ENCODE results near the gene CSMD2.
"Not testable (repeated sequence)": the region's sequence is repeated elsewhere in the genome, so short reads cannot be mapped to it uniquely, and the experiment has no call there.

Gene CSMD2

DNA sequence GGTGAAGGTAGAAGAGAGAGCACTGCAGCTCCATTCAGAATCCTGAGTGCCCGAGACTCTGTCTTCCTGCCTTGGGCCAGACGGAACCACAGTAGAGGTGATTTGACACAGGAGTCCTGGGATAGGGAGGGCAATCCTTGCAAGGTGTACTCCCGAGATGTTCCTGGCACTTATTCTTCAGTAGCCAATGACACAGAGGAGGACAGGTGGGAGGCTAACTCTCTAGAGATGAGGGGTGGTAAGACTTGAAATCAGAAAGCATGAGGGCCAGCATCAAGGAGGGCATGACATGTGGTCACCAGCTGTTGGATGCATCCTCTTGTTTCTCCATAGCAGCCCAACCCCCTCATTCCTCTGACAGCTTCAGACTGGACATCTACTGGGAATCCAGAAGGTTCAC is 56.3 kb downstream of the CSMD2 start:
- no peak for DNase-seq (ENCODE audit: low read depth in 2 of 2)

DNA sequence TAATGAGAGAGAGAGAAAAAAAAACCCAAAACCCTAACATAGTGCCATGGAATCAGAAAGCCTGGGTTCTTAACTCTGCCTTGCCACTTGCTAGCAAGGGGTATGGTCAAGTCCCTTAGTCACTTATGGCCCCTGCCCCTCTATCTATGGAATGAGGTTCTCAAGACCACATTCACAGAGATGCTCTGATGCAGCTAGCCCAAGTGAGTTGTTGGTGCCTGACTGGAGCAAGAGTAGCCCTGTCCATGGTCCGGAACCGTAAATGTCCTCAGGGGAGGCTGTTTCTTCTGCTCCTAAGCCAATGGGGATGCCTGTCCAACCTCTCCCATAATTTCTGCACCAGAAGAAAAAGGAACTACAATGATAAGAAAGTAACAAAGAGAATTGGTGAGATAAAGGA is 56.8 kb downstream of the CSMD2 start:
- DNase-seq (ENCODE audit: low read depth in 2 of 2): no peak

DNA sequence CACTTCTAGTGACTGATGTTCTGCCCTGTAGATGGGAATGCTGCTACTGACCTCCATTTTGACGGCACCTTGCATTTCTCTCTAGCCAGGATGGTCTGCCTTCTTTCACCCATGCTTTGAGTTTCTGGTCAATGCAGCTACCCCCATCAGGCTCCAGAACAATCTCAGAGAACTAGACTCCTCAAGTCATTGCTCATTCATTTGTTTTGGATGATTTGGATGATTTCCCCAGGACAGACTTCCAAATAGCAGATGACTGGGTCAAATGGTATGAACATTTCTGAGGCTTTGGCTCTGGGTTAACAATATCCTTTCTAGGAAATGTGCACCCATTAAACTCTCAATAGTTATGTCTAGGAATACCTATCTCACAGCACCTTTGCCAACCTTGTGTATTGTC is 63.9 kb downstream of the CSMD2 start:
- no peak for DNase-seq (ENCODE audit: low read depth in 2 of 2)

DNA sequence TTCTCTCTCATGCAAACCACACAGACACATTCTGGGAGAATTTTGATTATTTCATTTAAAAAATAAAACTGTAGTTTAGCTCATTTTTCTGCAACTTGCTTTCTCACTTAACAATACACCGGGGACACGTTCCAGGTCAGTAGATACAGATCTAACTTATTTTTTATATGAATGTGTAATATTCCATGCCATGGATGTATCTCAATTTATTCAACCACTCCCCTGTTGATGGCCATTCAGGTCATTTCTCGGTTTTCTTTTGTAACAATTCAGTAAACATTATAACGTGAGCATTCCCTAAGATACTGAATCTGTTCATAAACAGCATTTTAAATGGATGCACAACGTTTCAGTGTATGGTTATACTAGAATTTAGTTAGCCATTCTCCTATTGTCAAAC is 64.7 kb downstream of the CSMD2 start:
- DNase-seq (ENCODE audit: low read depth in 2 of 2): no peak

DNA sequence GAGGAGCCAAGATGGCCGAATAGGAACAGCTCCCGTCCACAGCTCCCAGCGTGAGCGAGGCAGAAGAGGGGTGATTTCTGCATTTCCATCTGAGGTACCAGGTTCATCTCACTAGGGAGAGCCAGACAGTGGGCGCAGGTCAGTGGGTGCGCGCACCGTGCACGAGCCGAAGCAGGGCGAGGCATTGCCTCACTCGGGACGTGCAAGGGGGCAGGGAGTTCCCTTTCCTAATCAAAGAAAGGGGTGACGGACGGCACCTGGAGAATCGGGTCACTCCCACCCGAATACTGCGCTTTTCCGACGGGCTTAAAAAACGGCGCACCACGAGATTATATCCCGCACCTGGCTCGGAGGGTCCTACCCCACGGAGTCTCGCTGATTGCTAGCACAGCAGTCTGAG is 72.6 kb downstream of the CSMD2 start:
- DNase-seq (ENCODE audit: low read depth in 2 of 2): not testable (repeated sequence)

DNA sequence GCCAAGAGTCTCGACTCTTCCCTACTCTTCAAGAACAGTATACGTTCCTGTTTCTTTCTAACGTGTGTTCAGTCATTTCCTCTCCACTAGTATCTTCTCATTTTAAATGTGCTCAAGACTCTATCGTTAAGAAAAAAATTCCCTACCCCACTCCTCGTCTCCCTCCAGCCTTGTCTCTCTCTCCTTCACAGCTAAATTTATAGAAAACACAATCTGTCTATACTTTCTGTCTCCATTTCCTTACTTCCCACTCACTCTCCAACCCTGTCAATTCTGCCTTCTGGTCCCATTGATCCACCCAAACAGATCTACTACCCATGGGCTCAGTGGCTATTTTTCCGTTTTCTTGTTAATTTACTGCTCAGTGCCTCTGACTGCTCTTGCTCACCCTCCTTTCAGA is 75.3 kb downstream of the CSMD2 start:
- no peak for DNase-seq (ENCODE audit: low read depth in 2 of 2)

DNA sequence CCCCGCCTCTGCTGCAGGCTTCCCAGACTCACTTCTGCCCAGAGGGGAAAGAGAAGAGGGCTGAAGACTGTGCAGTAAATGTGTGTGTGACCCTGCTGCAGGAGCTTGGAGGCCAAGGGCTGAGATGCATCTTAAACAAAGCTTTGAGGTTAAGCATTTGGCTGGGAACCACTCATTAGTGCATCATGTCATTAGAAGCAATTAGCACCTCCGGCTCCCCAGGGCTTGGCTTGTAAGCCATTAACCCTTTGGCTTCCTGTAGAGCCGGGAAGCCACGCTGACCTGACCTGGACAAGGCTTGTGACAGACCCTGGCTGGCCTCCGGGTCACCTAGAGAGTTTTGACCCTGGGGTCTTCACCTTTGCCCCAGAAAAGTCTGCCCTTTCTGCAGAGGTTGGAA is 77.0 kb downstream of the CSMD2 start:
- DNase-seq (ENCODE audit: low read depth in 2 of 2): no peak

DNA sequence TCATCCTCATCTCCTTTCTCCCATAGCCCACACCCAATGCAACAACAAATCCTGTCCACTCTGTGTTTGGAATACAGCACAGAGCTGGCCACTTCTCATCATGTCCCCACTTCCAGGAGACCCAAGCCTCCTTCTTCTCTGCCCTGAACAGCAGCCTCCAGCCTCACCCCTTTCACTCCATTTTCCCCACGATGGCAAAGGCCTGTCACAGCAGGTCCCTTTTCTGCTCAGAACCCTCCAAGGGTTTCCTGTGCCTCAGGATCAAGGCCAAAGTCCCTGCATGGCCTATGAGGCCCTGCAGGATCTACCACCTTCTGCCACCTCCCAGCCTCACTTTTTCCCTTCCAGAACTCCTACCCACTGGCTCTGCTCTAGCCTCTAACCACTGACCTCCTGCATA is 78.5 kb downstream of the CSMD2 start:
- DNase-seq (ENCODE audit: low read depth in 2 of 2): no peak

DNA sequence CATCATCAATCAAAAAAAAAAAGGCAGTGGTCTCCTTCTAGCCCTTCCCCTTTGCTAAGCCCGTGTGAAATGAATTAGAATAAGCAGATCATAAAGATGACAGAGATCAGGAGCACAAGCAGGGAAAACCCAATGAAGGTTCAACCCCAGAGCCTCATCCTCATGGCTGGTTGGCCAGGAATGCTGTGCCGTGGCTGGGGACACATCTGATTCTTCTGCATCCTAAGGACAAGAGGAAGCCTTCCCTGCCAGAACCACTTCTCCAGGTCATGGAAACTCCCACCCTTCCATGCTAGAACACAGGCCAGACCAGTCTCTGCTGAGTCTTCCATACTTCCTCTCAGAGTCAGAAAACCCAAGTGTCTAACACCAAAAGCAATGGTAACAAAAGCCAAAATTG is 81.1 kb downstream of the CSMD2 start:
- no peak for DNase-seq (ENCODE audit: low read depth in 2 of 2)

DNA sequence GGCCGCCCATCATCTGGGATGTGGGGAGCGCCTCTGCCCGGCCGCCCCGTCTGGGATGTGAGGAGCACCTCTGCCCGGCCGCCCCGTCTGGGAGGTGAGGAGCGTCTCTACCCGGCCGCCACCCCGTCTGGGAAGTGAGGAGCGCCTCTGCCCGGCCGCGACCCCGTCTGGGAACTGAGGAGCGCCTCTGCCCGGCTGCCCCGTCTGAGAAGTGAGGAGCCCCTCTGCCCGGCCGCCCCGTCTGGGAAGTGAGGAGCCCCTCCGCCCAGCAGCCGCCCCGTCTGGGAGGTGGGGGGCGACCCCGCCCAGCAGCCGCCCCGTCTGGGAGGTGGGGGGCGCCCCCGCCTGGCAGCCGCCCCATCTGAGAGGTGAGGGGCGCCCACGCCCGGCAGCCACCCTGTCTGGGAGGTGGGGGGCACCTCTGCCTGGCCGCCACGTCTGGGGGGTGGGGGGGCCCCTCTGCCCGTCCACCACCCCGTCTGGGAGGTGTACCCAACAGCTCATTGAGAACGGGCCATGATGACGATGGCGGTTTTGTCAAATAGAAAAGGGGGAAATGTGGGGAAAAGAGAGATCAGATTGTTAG is 82.9 kb downstream of the CSMD2 start:
- DNase-seq (ENCODE audit: low read depth in 2 of 2): not testable (repeated sequence)

DNA sequence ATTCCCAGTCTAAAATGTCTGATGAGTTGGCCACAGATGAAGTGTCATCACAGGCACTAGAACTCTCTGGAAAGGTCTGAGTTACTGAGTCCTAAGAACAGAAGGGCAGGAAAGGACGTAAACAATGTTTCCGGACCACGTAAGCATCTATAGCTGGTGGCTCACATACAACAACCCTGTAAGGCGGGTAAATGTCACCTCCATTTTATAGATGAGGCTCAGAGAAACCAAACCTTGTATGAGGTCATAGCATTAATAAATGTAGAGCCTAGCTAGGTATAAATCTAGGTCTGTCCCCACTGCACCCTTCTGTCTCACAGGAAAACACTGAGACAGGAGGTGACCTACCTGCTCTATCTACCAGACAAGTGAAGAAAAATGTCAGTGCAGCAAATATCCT is 86.6 kb downstream of the CSMD2 start:
- DNase-seq (ENCODE audit: low read depth in 2 of 2): no peak

DNA sequence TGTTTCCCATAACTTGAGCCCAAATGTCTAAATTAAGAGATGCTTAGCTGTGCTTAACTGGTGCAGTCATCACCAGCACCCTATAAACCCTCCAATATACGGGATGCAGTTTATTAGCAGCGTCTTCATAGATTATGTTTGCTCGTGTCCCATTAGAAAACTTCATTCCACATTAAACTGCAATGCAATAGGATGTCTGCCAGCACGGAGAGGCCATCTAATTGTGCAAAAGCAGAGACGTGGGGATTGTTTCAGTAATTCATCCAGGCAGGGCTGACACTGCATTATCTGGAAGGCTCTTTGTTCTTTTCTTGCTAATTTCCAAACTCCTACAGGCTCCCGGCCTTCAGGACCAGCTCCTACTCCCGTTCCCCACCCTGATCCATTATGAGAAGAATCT is 89.5 kb downstream of the CSMD2 start:
- DNase-seq (ENCODE audit: low read depth in 2 of 2): no peak

DNA sequence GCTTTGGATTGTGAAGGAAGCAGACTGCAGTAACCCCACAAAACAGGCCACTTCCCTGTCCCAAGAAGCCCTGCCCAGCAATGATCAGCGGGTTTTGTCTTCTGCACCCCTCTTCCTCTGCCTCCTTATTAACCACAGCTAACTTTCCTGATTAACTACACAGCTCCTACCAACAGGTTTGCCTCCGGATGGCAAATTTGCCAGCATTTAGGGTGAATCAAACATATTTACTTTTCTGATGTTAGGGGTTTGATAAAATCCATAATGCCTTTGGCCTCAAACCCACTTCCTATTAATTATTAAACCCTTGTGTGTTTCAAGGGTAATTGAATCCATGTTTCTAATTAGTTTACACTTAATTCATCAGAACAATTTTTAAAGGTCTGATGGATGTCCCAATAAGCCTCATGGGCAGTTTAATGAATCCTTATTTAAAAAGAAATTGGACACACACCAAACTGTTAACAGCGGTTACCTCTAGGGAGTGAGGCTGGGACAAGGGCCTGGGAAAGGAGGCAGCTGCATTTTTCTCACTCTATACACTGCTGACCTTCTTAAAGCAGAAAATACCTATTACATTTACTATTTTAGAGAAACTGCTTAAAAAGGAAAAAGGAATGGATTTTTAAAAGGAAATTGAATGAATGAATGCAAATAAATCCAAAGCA is 91.9 kb downstream of the CSMD2 start:
- DNase-seq (ENCODE audit: low read depth in 2 of 2): no peak

DNA sequence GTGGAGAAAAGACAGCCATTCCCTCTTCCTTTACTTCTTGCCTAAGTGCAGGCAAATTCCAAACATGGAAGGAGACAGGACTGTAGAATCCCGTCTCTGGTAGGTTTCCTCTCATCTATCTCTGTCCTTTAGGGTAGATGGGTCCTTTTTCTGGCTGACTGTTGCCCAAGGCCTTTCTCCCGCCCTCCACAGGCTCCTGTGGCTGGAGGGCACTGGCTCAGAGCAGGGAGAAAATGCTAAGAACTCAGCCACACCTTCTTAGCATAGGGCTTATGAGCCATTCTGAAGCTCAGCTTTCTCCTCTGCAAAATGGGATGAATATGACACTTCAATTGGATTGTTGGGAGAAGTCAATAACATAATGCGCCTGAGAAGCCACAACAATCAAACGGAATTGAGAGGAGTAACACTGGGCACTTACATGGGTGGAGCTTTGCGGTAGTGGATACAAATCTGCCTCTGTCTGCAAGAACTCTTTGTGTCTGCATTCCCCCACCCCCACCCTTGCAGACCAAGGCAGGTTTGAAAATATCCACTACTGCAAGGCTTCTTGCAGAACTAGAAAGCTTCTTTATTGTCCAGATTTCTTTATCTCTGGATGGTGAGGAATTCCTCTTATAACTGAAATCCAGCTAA is 94.7 kb downstream of the CSMD2 start:
- DNase-seq (ENCODE audit: low read depth in 2 of 2): no peak

DNA sequence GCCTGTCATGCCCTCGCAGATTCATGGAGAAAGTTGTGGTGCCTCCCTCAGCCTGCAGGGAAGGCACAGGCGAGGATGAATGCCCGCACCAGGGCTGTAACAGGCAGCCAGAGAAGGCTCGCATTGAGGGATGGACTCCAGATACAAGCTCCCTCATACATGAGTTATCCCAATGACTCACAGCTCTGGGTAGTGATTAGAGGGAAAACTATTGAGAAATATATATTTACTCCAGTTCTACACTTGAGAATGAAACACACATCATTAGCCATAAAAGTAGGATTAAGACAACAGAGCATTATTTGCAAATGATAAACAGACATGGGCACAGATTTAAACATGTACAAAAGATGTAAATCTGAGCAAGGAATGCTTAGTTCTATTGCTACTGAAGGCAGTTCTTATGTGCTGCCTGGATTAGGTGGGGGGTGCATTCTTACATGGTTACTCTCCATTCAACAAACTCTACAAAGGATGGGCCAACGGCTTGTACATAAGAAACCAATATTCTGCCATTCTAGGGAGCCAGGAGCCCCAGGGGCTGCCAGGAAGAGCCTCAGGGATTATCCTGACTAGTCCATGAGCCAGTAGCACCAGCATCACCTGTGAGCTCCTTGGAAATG is 97.9 kb downstream of the CSMD2 start:
- no peak for DNase-seq (ENCODE audit: low read depth in 2 of 2)

DNA sequence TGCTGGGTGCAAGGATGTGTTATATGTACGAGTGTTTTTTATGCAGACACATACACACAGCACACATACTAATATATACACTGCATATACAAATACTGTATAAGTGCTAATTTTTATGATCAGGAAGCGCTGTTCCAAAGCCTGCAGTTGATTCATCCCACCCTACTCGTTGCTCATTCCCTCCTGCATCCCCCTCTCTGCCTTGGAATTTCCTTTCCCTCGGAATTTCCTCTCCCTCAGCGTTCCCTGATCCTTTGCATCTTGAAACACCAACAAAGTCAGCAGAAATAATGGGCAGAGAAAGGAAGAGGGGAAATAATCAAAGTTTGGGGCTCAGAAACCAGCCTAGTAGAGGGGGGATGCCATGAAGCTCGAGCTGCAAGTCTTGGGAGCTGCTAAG is 98.9 kb downstream of the CSMD2 start:
- no peak for DNase-seq (ENCODE audit: low read depth in 2 of 2)

DNA sequence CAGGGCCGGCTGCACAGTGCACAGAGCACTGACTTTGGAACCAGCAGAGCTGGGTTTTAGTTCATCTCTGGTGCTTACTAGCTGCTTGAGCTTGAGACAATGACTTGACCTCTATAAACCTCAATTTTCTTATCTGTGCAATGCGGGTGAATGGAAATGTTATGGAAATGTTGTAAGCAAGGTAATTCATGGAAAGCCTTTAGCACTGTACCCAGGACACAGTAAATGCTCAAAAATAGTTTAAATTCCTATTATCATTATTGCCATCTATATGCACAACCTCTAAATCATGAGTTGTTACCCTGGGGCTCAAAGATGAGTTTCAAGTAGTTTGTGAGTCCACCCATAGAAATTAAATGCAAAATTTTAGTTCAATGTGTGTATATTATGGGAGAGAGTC is 99.5 kb downstream of the CSMD2 start:
- no peak for DNase-seq (ENCODE audit: low read depth in 2 of 2)

DNA sequence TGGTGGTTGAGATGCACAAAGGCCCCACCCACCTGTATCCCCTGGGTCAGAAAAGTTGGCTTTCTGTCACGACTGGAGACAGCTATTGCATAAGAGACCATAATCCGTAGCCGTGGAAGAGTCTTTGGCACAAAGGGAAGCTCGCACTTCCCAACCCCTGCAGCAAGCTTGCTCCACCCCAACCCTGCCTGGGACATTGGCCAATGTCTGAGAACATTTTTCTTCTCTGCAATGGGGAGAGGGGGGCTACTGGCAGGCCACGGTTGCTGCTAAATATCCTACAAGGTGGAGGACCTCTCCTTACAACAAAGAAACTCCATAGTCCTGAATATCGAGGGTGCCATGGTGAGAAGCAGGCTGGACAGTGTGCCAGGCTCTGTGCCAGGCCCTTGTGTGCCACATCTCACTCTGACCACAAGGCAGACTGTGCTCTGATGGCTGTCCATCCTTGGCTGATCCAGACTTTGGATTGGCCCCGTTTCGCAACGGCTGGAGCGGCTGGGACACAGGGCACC is 104.1 kb downstream of the CSMD2 start:
- no peak for DNase-seq (ENCODE audit: low read depth in 2 of 2)

DNA sequence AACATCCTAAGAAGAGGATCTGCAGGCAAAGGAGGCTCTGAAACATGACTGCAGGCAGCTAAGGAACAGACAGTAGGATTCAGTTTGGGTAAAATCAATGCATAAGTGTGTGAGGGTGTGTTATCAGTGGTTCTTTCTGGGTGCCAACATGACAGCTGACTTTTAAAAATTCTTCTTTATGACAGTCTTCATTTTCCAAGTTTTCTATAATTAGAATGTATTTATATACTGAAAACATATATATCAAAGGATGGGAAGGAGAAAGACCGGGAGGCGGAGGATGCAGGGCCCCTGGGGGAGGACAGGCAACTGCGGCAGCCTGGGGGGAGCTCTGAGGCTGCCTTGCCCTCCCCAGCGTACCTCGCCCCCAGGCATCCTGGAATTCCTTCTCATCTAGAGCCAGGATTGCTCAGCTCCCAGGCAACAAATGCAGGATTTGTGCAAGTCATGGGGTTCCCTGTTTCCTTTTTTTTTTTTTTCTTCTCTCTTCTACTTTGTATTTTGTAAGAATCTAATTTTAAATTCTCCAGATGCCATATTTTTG is 104.8 kb downstream of the CSMD2 start:
- no peak for DNase-seq (ENCODE audit: low read depth in 2 of 2)

DNA sequence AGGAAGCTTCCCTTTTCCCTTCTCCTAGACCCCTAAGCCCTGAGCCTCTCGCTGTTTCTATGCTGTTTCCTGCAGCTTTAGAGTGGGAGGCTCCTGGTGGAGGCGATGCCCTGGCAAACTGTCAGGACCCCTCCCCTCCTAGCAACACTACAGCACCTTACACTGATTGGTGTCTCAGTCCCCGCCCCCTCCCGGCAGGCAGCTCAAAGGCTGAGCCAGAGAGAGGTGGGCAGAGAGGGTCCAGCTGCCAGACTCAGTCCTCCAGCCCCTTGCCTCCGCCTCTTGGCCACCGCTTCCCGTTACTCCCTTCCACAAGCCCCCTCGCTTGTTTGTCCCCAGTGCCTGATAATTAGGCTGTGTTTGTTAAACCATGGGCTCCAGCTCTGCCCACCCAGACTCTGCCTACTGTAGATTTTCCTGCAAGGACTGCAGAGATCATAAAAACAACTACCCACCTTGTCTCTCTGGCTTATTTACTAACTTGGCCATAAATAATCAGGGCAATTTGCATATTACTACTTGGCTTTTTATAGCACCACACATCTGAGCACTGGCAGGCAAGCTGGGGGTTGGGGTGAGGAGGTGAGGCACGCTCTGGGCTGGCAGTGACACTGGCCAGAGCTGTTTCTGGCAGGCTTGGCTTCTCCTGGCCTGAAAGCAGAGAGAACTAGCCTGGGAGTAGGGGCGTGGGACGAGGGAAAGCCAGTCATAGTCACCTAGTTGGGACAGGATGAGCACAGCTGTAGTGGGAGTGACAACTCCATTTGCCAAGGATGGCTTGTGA is 107.5 kb downstream of the CSMD2 start:
- no peak for DNase-seq (ENCODE audit: low read depth in 2 of 2)

DNA sequence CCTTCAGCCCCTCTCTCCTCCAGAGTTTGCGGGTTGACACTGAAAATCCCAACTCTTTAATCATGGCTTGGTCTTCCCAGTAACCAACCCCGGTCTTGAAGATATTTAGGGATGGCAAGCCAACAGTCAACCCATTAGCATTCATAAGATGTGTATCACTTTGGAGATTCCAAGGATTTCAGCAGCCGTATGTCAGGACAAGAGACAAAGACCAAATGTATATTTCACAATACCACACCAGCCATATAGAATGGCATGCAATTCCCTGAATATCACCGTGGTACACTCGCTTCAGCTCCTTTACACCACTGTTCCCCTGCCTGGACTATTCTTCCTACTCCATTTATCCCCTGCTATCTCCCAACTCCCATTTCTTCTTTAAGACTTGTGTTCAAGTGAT is 109.2 kb downstream of the CSMD2 start:
- DNase-seq (ENCODE audit: low read depth in 2 of 2): no peak

DNA sequence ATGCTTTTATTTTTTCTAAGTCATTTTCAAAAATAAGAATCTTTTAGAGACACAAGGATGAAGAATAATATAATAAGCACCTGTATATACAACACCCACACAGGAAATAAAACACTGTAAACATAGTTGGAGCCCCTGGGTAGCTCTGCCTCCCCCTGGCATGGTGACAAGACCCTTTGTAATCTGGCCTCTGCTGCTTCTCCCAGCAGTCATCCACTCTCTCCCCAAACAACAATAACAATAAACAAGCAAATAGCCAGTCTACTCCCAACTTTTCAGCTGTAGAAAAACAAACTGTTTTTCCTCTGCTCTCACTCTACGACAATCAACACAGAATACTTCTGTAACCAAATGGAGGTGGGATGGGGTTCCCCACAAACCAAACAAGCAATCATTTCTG is 110.1 kb downstream of the CSMD2 start:
- DNase-seq (ENCODE audit: low read depth in 2 of 2): no peak

Data from stimulated activated CD4-positive, alpha-beta T cell treated with anti-CD3 and anti-CD28 coated beads, Interleukin-1b, Interleukin-23, amount 100 ng/mL, for 1 hour (primary cell).